Endothelial cell of umbilical vein (primary cell): ENCODE data around the gene UFD1. TPM values are rescaled to one million over a fixed set of nuclear protein-coding genes. Genes with fewer than 3 reads are reported as not detected.

Source experiments
- BruUV-seq: library from RNA; stranded (reverse); fragments of 400-500 nt; replicated peaks from 2 replicates; lab custom pipeline; 2021; lab: Mats Ljungman, UMichigan
- CTCF ChIA-PET: fragments of 300-600, 350-600 bp; sonication (Branson Sonifier 250); formaldehyde crosslinking; loops from one replicate; lab custom pipeline; 2021; ENCODE audit warnings: antibody characterized with exemption, inconsistent platforms; lab: Charles Lee
- POLR2A ChIA-PET: fragments of 300-600, 350-600 bp; sonication (Branson Sonifier 250); formaldehyde crosslinking; loops from one replicate; lab custom pipeline; 2021; ENCODE audit warnings: antibody characterized with exemption, inconsistent platforms; lab: Charles Lee
- DNase-seq: peaks from one replicate; pipeline ENCODE4 v3.0.0-alpha.2; 2011; ENCODE audit warnings: low read depth, low spot score
- FAIRE-seq: peaks from 2 replicates; lab custom pipeline; 2011; peaks lifted over from hg19 to GRCh38; lab: Jason Lieb, UNC
- H2AFZ ChIP-seq: 2 replicates; pipeline ENCODE4 v1.6.0; 2012; ENCODE audit warnings: low read depth, low read length, control low read depth, inconsistent platforms
- H3K27ac ChIP-seq: 2 replicates; pipeline ENCODE4 v1.5.1; 2011; ENCODE audit warnings: low read depth, mild to moderate bottlenecking, control low read depth, low read length, moderate library complexity; ENCODE audit not compliant: insufficient read depth
- H3K27me3 ChIP-seq, 2 experiments: 2 replicates each; pipeline versions ENCODE4 v1.6.0 to v1.6.1; 2011; ENCODE audit warnings: low read length in 2 of 2, mixed read lengths in 1 of 2; ENCODE audit not compliant: control insufficient read depth in 2 of 2, insufficient read depth in 2 of 2
- H3K36me3 ChIP-seq, 2 experiments: 2 replicates in 1 of 2; 3 replicates in 1 of 2; pipeline ENCODE4 v1.5.1; 2011; ENCODE audit warnings: low read length in 2 of 2, mild to moderate bottlenecking in 1 of 2, moderate library complexity in 1 of 2; ENCODE audit not compliant: control insufficient read depth in 2 of 2, insufficient read depth in 2 of 2; ENCODE audit errors: extremely low read depth in 1 of 2
- H3K4me1 ChIP-seq: 3 replicates; pipeline ENCODE4 v1.5.1; 2011; ENCODE audit warnings: mild to moderate bottlenecking, low read length; ENCODE audit not compliant: control insufficient read depth, insufficient read depth; ENCODE audit errors: extremely low read depth
- H3K4me2 ChIP-seq: 2 replicates; pipeline ENCODE4 v1.6.1; 2011; ENCODE audit warnings: low read length, control low read depth, mixed read lengths; ENCODE audit not compliant: insufficient read depth
- H3K4me3 ChIP-seq, 3 experiments: fragments of 200-600 bp in 1 of 3; sonication (generic), shearing (Covaris generic) in 1 of 3; replicated peaks in 1 of 3; 2 replicates each; pipeline ENCODE4 v1.5.1; 2011 to 2016; ENCODE audit warnings: control low read depth in 3 of 3, low read length in 3 of 3, mild to moderate bottlenecking in 2 of 3, inconsistent platforms in 1 of 3, low read depth in 1 of 3, moderate library complexity in 1 of 3; ENCODE audit not compliant: insufficient read depth in 1 of 3
- H3K79me2 ChIP-seq: 2 replicates; pipeline ENCODE4 v1.6.0; 2012; ENCODE audit warnings: low read length, inconsistent platforms; ENCODE audit not compliant: control insufficient read depth, insufficient read depth
- H3K9ac ChIP-seq: replicated peaks from 2 replicates; pipeline ENCODE3; 2011; ENCODE audit warnings: low read length, control low read depth; ENCODE audit not compliant: insufficient read depth; ENCODE audit errors: extremely low read depth
- H3K9me1 ChIP-seq: replicated peaks from 3 replicates; pipeline ENCODE4 v1.6.0; 2011; ENCODE audit warnings: mild to moderate bottlenecking, low read length; ENCODE audit not compliant: control insufficient read depth, insufficient read depth; ENCODE audit errors: extremely low read depth
- H3K9me3 ChIP-seq: replicated peaks from 2 replicates; pipeline ENCODE4 v1.5.1; 2012; ENCODE audit warnings: low read length, inconsistent platforms; ENCODE audit not compliant: control insufficient read depth, insufficient read depth
- H4K20me1 ChIP-seq: replicated peaks from 2 replicates; pipeline ENCODE3; 2011; ENCODE audit warnings: mild to moderate bottlenecking, low read length; ENCODE audit not compliant: control insufficient read depth, insufficient read depth; ENCODE audit errors: extremely low read depth
- CTCF ChIP-seq, 2 donors: IDR thresholded peaks; 1 replicate in 1 of 2; 2 replicates in 1 of 2; pipeline ENCODE4 v1.5.1; 2011; ENCODE audit warnings: low read length in 2 of 2, mild to moderate bottlenecking in 2 of 2, moderate library complexity in 2 of 2, control low read depth in 1 of 2, inconsistent platforms in 1 of 2, low read depth in 1 of 2; ENCODE audit not compliant: insufficient read depth in 1 of 2; ENCODE audit errors: extremely low read depth in 1 of 2
- POLR2AphosphoS5 ChIP-seq: IDR thresholded peaks from 2 replicates; pipeline ENCODE4 v1.6.1; 2012; ENCODE audit warnings: low read depth, mild to moderate bottlenecking, control low read depth, low read length, moderate library complexity; ENCODE audit not compliant: insufficient read depth
- dilution Hi-C: fragments of 300-500 bp; cut with MboI; formaldehyde crosslinking; loops from one replicate; pipeline ENCODE4 v1.15.0; 2019; ENCODE audit warnings: low sequenced_read_pairs; ENCODE audit not compliant: extremely low pct_ligation_motif_present
- intact Hi-C: fragments of 100-400 bp; cut with micrococcal nuclease; formaldehyde crosslinking; loops from one replicate; pipeline ENCODE4 v1.10.0; 2022
- polyA plus RNA-seq, 4 experiments: library from polyadenylated mRNA; depleted of rRNA in 3 of 4; stranded (reverse) in 3 of 4; unstranded in 1 of 4; fragments of >200 nt; gene quantifications; 2 replicates each; pipeline versions ENCODE4 v1.2.1 to v1.2.3, GENCODE V29; 2011 to 2012; ENCODE audit warnings: missing spikeins in 1 of 4
- total RNA-seq: library from RNA; stranded (reverse); gene quantifications from 2 replicates; pipeline ENCODE4 v1.2.3, GENCODE V29; 2021
- TF ChIP-seq, protein P1 (sequence below): IDR thresholded peaks from 2 replicates; pipeline ENCODE4 v1.6.1; 2011; ENCODE audit not compliant: insufficient read depth, insufficient read length

UFD1 gene
- total and polyA plus RNA-seq, 2 donors (not counting 3 experiments of a cell fraction or from before 2014, with no cell fraction given), result 127 to 228 TPM

DNA sequence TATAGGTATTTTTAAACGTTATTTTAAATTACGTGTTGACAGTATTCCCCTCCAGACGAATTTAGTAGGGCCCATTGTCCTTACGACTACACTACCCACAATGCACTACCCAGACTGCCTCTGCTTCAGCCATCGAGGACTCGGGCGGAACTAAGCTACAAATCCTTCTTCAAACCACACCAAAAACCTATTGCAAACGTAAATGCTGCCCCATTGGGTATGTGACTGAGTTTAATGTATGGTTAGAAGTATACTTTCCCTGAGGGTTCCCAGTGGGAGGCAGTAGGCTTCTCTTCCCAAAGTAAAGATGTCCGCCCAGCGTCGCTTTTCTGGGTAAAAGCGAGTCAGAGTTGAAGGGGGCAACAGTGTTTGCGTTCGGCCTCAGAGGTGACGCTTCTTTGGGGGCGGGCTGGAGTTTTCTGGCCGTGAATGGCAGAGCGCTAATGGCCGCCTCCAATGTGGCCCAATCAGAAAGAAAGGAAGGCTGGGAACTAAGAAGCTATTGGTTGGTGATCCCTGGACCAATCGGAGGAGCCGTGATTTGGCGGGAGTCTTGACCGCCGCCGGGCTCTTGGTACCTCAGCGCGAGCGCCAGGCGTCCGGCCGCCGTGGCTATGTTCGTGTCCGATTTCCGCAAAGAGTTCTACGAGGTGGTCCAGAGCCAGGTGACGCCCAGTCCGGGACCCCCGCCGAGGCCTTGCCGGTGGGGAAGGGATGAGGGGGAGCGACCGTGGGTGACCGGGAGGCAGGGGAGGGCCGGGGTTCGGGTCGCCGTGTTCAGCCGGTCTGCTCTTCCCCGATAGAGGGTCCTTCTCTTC, 571 bp upstream of the UFD1 start, which contains the start of gene CDC45:
TSS of gene CDC45 (plus strand) at position 566 of the 818 bp plus-strand sequence. CDS start at position 615, 49 bp downstream.
- no peaks in the 10 kb centered on the region for H4K20me1 ChIP-seq
- dilution Hi-C loops, result no loop called here
- peak; percentile 99 for FAIRE-seq
- H3K4me1 ChIP-seq, result peaks cover 48% of the 10 kb centered on the region
- H3K79me2 ChIP-seq, result peaks cover 52% of the 10 kb centered on the region
- no peaks in the 10 kb centered on the region for H3K9me1 ChIP-seq
- TF ChIP-seq POLR2AphosphoS5 (peak; percentile 47), CTCF (IDR thresholded peaks at IDR 0.05; ENCODE audit: extremely low read depth in 1 of 2, insufficient read depth in 1 of 2, low read depth in 1 of 2, low read length in 2 of 2) (no peak)
- TF ChIP-seq, protein P1, sequence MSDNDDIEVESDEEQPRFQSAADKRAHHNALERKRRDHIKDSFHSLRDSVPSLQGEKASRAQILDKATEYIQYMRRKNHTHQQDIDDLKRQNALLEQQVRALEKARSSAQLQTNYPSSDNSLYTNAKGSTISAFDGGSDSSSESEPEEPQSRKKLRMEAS, result no peak
- peak within 1 kb of the TSS; percentile 66 to 87 (median 83) for H3K4me3 ChIP-seq
- peak within 1 kb of the TSS; percentile 86 for H2AFZ ChIP-seq
- no peaks in the 10 kb centered on the region for H3K27me3 ChIP-seq
- ChIA-PET CTCF (interaction anchor here (0.7 to 4.7 kb wide), 11 partner anchors 10 to 335 kb away, joined by 3 to 67 read pairs (median 3); partner anchors contain the start of gene ESS2), POLR2A (interaction anchor here (1.0 to 1.6 kb wide), 3 partner anchors 10 to 150 kb away, joined by 3 to 5 read pairs (median 3); partner anchors contain the start of gene CLDN5)
- intact Hi-C loops, result loop anchor here (1.0 to 10.0 kb wide), 5 partner anchors 33 to 300 kb away; partner anchors contain the start of genes C22orf39, CLDN5, MRPL40 and SEPTIN5
- DNase-seq, result peak; percentile 99
- peak within 1 kb of the TSS; percentile 99 for H3K9ac ChIP-seq
- peaks cover 2 to 3% of the 10 kb centered on the region in 2 experiments for H3K36me3 ChIP-seq
- H3K4me2 ChIP-seq, result peak within 1 kb of the TSS; percentile 98
- H3K27ac ChIP-seq, result peak within 1 kb of the TSS; percentile 100
- BruUV-seq, result no TSS peak
- H3K9me3 ChIP-seq, result no peaks in the 10 kb centered on the region
